Muscle layer of duodenum (tissue), 2 donors: ENCODE measurements around the gene FAM193A.
"Not testable (repeated sequence)": the region's sequence is repeated elsewhere in the genome, so short reads cannot be mapped to it uniquely, and the experiment has no call there.

Experiments used
- H3K27ac ChIP-seq: one replicate; pipeline ENCODE4 v1.7.0; 2013; ENCODE audit warnings: mild to moderate bottlenecking, low read length
- H3K27me3 ChIP-seq: one replicate; pipeline ENCODE4 v1.7.0; 2013; ENCODE audit warnings: low read depth, mild to moderate bottlenecking, control low read depth, low read length
- H3K36me3 ChIP-seq, 2 donors: one replicate each; pipeline ENCODE4 v1.7.0; 2013; ENCODE audit warnings: low read length in 2 of 2, control low read depth in 1 of 2, mild to moderate bottlenecking in 1 of 2; ENCODE audit not compliant: insufficient read depth in 2 of 2, control insufficient read depth in 1 of 2
- H3K4me1 ChIP-seq, 2 donors: one replicate each; pipeline ENCODE4 v1.7.0; 2013; ENCODE audit warnings: low read length in 2 of 2, mild to moderate bottlenecking in 2 of 2, control low read depth in 1 of 2, moderate library complexity in 1 of 2; ENCODE audit not compliant: insufficient read depth in 2 of 2, control insufficient read depth in 1 of 2
- H3K4me3 ChIP-seq, 2 donors: one replicate each; pipeline ENCODE4 v1.7.0; 2013; ENCODE audit warnings: low read length in 2 of 2, low read depth in 1 of 2, mild to moderate bottlenecking in 1 of 2
- H3K9me3 ChIP-seq, 2 donors: one replicate each; pipeline ENCODE4 v1.7.0; 2013; ENCODE audit warnings: low read length in 2 of 2, control low read depth in 1 of 2, mild to moderate bottlenecking in 1 of 2; ENCODE audit not compliant: control insufficient read depth in 1 of 2
- donor health status: healthy.

The FAM193A gene

GRCh38 chr4:2757426-2757825 is 221.0 kb downstream of the FAM193A start:
- no peaks in the 10 kb centered on the region for H3K27me3 ChIP-seq
- no peak overlapping the region for H3K27ac ChIP-seq
- H3K4me3 ChIP-seq = no peak overlapping the region
- peaks cover 0 to 11% of the 10 kb centered on the region in 2 donors for H3K4me1 ChIP-seq
- H3K36me3 ChIP-seq = no peaks in the 10 kb centered on the region
- H3K9me3 ChIP-seq = no peaks in the 10 kb centered on the region

- Histone ChIP-seq H3K27ac (peak overlapping the region; percentile 83), H3K27me3 (no peaks in the 10 kb centered on the region), H3K4me3 (no peak overlapping the region), H3K4me1 (peaks cover 0 to 4% of the 10 kb centered on the region in 2 donors), H3K36me3 (no peaks in the 10 kb centered on the region), H3K9me3 (no peaks in the 10 kb centered on the region)
These were observed 224.8 kb downstream of the FAM193A start for GRCh38 chr4:2761035-2761923.

- Histone ChIP-seq H3K9me3 (no peaks in the 10 kb centered on the region), H3K27ac (peak overlapping the region; percentile 32), H3K4me3 (no peak overlapping the region), H3K27me3 (no peaks in the 10 kb centered on the region), H3K4me1 (peaks cover 0 to 4% of the 10 kb centered on the region in 2 donors), H3K36me3 (no peaks in the 10 kb centered on the region)
These were observed 225.6 kb downstream of the FAM193A start for GRCh38 chr4:2762048-2762447.

- not testable (repeated sequence) for H3K36me3 ChIP-seq, H3K4me1 ChIP-seq, H3K27me3 ChIP-seq, H3K27ac ChIP-seq, H3K9me3 ChIP-seq, H3K4me3 ChIP-seq
These were observed 226.3 kb downstream of the FAM193A start for GRCh38 chr4:2762486-2763370.

GRCh38 chr4:2763511-2763967 is 227.1 kb downstream of the FAM193A start:
- no peaks in the 10 kb centered on the region for H3K9me3 ChIP-seq
- no peak overlapping the region for H3K27ac ChIP-seq
- H3K4me1 ChIP-seq = peaks cover 0 to 4% of the 10 kb centered on the region in 2 donors
- no peaks in the 10 kb centered on the region for H3K27me3 ChIP-seq
- H3K4me3 ChIP-seq = peak overlapping the region; percentile 42 to 72
- no peaks in the 10 kb centered on the region for H3K36me3 ChIP-seq

GRCh38 chr4:2765832-2766526 is 229.5 kb downstream of the FAM193A start:
- Histone ChIP-seq H3K4me3 (no peak overlapping the region), H3K27me3 (no peaks in the 10 kb centered on the region), H3K9me3 (no peaks in the 10 kb centered on the region), H3K36me3 (no peaks in the 10 kb centered on the region), H3K27ac (no peak overlapping the region), H3K4me1 (peaks cover 0 to 4% of the 10 kb centered on the region in 2 donors)

GRCh38 chr4:2767046-2767704 is 230.7 kb downstream of the FAM193A start:
- Histone ChIP-seq H3K27ac (no peak overlapping the region), H3K4me3 (no peak overlapping the region), H3K27me3 (no peaks in the 10 kb centered on the region)

DNA sequence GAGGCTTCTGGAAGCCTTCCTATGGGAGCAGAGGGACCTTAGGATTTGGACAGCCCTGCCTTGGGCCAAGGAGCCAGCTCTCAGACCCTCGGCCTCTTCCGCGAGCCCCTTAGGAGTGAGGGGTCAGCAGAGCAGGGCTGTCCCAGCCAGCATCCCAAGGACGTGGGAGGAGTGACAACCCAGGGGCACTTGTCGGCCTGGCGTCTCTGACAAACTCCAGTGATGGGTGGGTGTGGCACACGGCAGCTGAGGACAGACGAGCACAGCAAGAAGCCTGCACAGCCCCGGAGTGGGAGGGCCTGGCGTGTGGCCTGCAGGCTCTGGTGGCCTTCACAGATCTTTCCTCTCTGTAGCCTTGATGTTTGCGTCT is 231.2 kb downstream of the FAM193A start:
- Histone ChIP-seq H3K27ac (no peak overlapping the region), H3K4me1 (peaks cover 0 to 4% of the 10 kb centered on the region in 2 donors), H3K4me3 (no peak overlapping the region), H3K27me3 (no peaks in the 10 kb centered on the region), H3K36me3 (no peaks in the 10 kb centered on the region), H3K9me3 (no peaks in the 10 kb centered on the region)

More at GRCh38 chr4:2767046-2767704, 230.7 kb downstream of the FAM193A start:
- Histone ChIP-seq H3K4me1 (peaks cover 0 to 4% of the 10 kb centered on the region in 2 donors), H3K36me3 (no peaks in the 10 kb centered on the region), H3K9me3 (no peaks in the 10 kb centered on the region)

DNA sequence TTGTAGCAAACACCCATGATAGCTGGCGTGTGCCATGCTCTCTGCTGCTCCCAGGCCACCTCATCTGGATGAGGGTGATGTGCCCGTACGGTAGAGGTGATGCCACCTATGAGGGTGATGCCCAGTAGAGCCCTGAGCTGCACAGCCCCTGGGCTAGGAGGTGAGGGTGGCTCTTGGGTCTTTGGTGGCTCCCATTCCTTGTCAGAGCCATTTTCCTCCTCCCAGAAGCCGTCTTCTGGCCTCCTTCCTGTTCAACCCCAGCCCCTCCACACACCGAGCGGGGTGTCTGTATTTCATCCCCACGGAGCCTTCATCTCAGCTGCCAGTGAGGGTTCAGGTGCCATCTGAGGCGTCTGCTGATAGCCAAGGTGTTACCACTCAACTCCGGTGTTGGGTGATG is 231.7 kb downstream of the FAM193A start:
- H3K27ac ChIP-seq = no peak overlapping the region
- H3K27me3 ChIP-seq = no peaks in the 10 kb centered on the region
- H3K9me3 ChIP-seq = no peaks in the 10 kb centered on the region
- H3K36me3 ChIP-seq = no peaks in the 10 kb centered on the region
- no peak overlapping the region for H3K4me3 ChIP-seq
- peaks cover 0 to 4% of the 10 kb centered on the region in 2 donors for H3K4me1 ChIP-seq

DNA sequence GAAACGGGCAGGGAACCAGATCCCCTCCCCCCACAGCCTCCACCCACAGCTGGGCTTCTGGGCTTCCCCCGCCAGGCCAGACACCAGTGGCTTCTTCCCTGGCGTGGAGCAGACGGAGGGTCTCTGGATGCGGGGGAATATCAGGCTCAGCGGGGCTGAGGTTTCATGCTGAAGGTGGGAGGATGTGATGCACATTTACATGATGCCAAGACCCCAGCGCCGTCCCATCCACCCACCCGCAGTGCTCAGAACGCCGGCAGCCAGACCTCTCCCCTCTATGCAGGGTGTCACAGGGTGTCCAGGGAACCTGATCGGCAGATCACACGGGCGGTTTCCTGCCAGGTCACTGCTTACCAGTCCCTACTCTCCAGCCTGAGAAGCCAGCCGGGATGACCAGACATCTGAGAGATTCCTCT is 232.5 kb downstream of the FAM193A start:
- H3K4me1 ChIP-seq = peaks cover 0 to 4% of the 10 kb centered on the region in 2 donors

More for the DNA sequence above, 232.5 kb downstream of the FAM193A start:
- Histone ChIP-seq H3K36me3 (no peaks in the 10 kb centered on the region), H3K27ac (no peak overlapping the region), H3K4me3 (no peak overlapping the region), H3K9me3 (no peaks in the 10 kb centered on the region), H3K27me3 (no peaks in the 10 kb centered on the region)
